GM20000 (cell line): ENCODE data around the gene BNC2.

Experiments
- DNase-seq: peaks from one replicate; pipeline ENCODE4 v3.0.0; 2012; ENCODE audit warnings: low spot score
- CTCF ChIP-seq: IDR thresholded peaks from 2 replicates; pipeline ENCODE4 v1.5.1; 2012; ENCODE audit warnings: mild to moderate bottlenecking, control low read depth; ENCODE audit errors: extremely low read depth, missing control alignments

Gene BNC2

GRCh38 chr9:16585591-16585990 lies 284.9 kb downstream of the BNC2 start:
- TF ChIP-seq CTCF = no peak
- no peak for DNase-seq

- no peak for TF ChIP-seq CTCF
- DNase-seq = no peak
Measured at GRCh38 chr9:16579872-16580432, 290.5 kb downstream of the BNC2 start.

GRCh38 chr9:16575986-16576245 lies 294.6 kb downstream of the BNC2 start:
- no peak for DNase-seq
- no peak for TF ChIP-seq CTCF

- DNase-seq = no peak
- no peak for TF ChIP-seq CTCF
Measured at GRCh38 chr9:16575142-16575985, 295.1 kb downstream of the BNC2 start.

- TF ChIP-seq CTCF = no peak
- DNase-seq = no peak
Measured at GRCh38 chr9:16572005-16572734, 298.3 kb downstream of the BNC2 start.

- DNase-seq = no peak
- no peak for TF ChIP-seq CTCF
Measured at GRCh38 chr9:16571127-16571802, 299.2 kb downstream of the BNC2 start.

GRCh38 chr9:16563446-16563845 lies 307.0 kb downstream of the BNC2 start:
- no peak for TF ChIP-seq CTCF

More at GRCh38 chr9:16563446-16563845, 307.0 kb downstream of the BNC2 start:
- no peak for DNase-seq
